Panc1 (cell line): Measurements from ENCODE around the gene BMP2K. TPM values are rescaled to one million over a fixed set of nuclear protein-coding genes. Genes with fewer than 3 reads are reported as not detected.

Experiments
- ATAC-seq: fragments of 200-7000 bp; cut with Tn5 transposase; 2 replicates; pipeline ENCODE4 v1.9.1; 2020; ENCODE audit warnings: mild to moderate bottlenecking, moderate library complexity
- BruUV-seq: library from RNA; stranded (reverse); fragments of 400-500 nt; replicated peaks from 2 replicates; lab custom pipeline; 2021; lab: Mats Ljungman, UMichigan
- CTCF ChIA-PET: fragments of 300-600 bp; sonication (Branson Sonifier 250); formaldehyde crosslinking; loops from one replicate; lab custom pipeline; 2022; ENCODE audit warnings: antibody characterized with exemption; lab: Charles Lee
- POLR2A ChIA-PET: fragments of 300-600 bp; sonication (Branson Sonifier 250); formaldehyde crosslinking; loops from one replicate; lab custom pipeline; 2022; ENCODE audit warnings: antibody characterized with exemption; lab: Charles Lee
- DNase-seq: peaks from one replicate; pipeline ENCODE4 v3.0.0-alpha.2; 2010; ENCODE audit warnings: low read depth, low spot score
- H3K27ac ChIP-seq: 2 replicates; pipeline ENCODE4 v1.5.1; 2011; ENCODE audit warnings: mild to moderate bottlenecking, low read length, inconsistent platforms
- H3K27me3 ChIP-seq: fragments of 200-500 bp; sonication (Bioruptor generic); 2 replicates; pipeline ENCODE4 v1.6.0; 2014; ENCODE audit warnings: low read length, inconsistent platforms; ENCODE audit not compliant: control insufficient read depth, insufficient read depth
- H3K36me3 ChIP-seq: fragments of 200-500 bp; sonication (Bioruptor generic); 2 replicates; pipeline ENCODE4 v1.5.1; 2014; ENCODE audit warnings: inconsistent platforms, mild to moderate bottlenecking, low read length, moderate library complexity; ENCODE audit not compliant: control insufficient read depth, insufficient read depth
- H3K4me1 ChIP-seq: 2 replicates; pipeline ENCODE4 v1.5.1; 2011; ENCODE audit warnings: inconsistent platforms, mild to moderate bottlenecking, low read length, moderate library complexity; ENCODE audit not compliant: control insufficient read depth, insufficient read depth
- H3K4me3 ChIP-seq, 2 experiments: 2 replicates each; pipeline ENCODE4 v1.5.1; 2011 to 2012; ENCODE audit warnings: low read depth in 2 of 2, low read length in 2 of 2, mild to moderate bottlenecking in 2 of 2, inconsistent platforms in 1 of 2, moderate library complexity in 1 of 2
- H3K9me3 ChIP-seq: fragments of 200-500 bp; sonication (Bioruptor generic); 2 replicates; pipeline ENCODE4 v1.5.1; 2014; ENCODE audit warnings: low read depth, mild to moderate bottlenecking, inconsistent platforms, low read length, moderate library complexity; ENCODE audit not compliant: control insufficient read depth, insufficient read depth
- CTCF ChIP-seq: fragments of 450-650 bp; IDR thresholded peaks from 2 replicates; pipeline ENCODE4 v1.5.1; 2017; ENCODE audit warnings: mild to moderate bottlenecking
- POLR2AphosphoS5 ChIP-seq: IDR thresholded peaks from 2 replicates; pipeline ENCODE4 v1.6.1; 2012; ENCODE audit warnings: mild to moderate bottlenecking, low read depth, low read length, moderate library complexity
- REST ChIP-seq, 2 experiments: IDR thresholded peaks; 2 replicates each; pipeline ENCODE4 v1.6.1; 2011 to 2012; ENCODE audit warnings: low read depth in 2 of 2, control low read depth in 1 of 2, low read length in 1 of 2, mild to moderate bottlenecking in 1 of 2, moderate library complexity in 1 of 2; ENCODE audit not compliant: insufficient read depth in 1 of 2
- SIN3A ChIP-seq: IDR thresholded peaks from 2 replicates; pipeline ENCODE4 v1.6.1; 2012; ENCODE audit warnings: low read depth, mild to moderate bottlenecking, low read length, moderate library complexity, borderline replicate concordance; ENCODE audit not compliant: insufficient read depth
- TCF7L2 ChIP-seq: IDR thresholded peaks from 2 replicates; pipeline ENCODE4 v1.6.1; 2011; ENCODE audit warnings: mild to moderate bottlenecking, low read depth, low read length, inconsistent platforms
- in situ Hi-C: cut with HindIII; loops from 2 replicates; pipeline ENCODE4 v1.10.0; 2016; ENCODE audit warnings: low sequenced_read_pairs, low pct_unique_long_range_greater_than_20kb
- intact Hi-C: fragments of 100-400 bp; cut with micrococcal nuclease; formaldehyde crosslinking; loops from one replicate; pipeline ENCODE4 v1.10.0; 2022; ENCODE audit not compliant: unreplicated experiment
- total RNA-seq: library from RNA; stranded (reverse); gene quantifications from one replicate; pipeline ENCODE4 v1.2.1, GENCODE V29; 2021; ENCODE audit not compliant: unreplicated experiment

Gene BMP2K
- total RNA-seq, 1 experiment from 2014 or later = 23.3 TPM

GRCh38 chr4:78809928-78810835 lies 34.0 kb downstream of the BMP2K start (continued):
- TF ChIP-seq REST (IDR thresholded peaks at IDR 0.05; ENCODE audit: insufficient read depth in 1 of 2, low read depth in 2 of 2, low read length in 1 of 2) = no peak

GRCh38 chr4:78811034-78811433 lies 34.9 kb downstream of the BMP2K start:
- CTCF ChIA-PET = no interaction called here
- intact Hi-C loops = no loop called here
- H3K9me3 ChIP-seq = no peaks in the 10 kb centered on the region

More at GRCh38 chr4:78811034-78811433, 34.9 kb downstream of the BMP2K start:
- Histone ChIP-seq H3K4me3 (no peak overlapping the region), H3K27ac (no peak overlapping the region), H3K27me3 (no peaks in the 10 kb centered on the region), H3K4me1 (no peaks in the 10 kb centered on the region), H3K36me3 (no peaks in the 10 kb centered on the region)
- ATAC-seq (no peak), DNase-seq (no peak)
- in situ Hi-C loops = no loop called here
- TF ChIP-seq TCF7L2 (no peak), REST (IDR thresholded peaks at IDR 0.05; ENCODE audit: insufficient read depth in 1 of 2, low read depth in 2 of 2, low read length in 1 of 2) (no peak), SIN3A (no peak), POLR2AphosphoS5 (no peak), CTCF (no peak)
- POLR2A ChIA-PET = no interaction called here
- no TSS peak for BruUV-seq
